Measurements from ENCODE around the gene FERMT1.

Gene FERMT1

GRCh38 chr20:6135347-6135746, 12.5 kb upstream of the FERMT1 start:
- TF ChIP-seq, protein P1, sequence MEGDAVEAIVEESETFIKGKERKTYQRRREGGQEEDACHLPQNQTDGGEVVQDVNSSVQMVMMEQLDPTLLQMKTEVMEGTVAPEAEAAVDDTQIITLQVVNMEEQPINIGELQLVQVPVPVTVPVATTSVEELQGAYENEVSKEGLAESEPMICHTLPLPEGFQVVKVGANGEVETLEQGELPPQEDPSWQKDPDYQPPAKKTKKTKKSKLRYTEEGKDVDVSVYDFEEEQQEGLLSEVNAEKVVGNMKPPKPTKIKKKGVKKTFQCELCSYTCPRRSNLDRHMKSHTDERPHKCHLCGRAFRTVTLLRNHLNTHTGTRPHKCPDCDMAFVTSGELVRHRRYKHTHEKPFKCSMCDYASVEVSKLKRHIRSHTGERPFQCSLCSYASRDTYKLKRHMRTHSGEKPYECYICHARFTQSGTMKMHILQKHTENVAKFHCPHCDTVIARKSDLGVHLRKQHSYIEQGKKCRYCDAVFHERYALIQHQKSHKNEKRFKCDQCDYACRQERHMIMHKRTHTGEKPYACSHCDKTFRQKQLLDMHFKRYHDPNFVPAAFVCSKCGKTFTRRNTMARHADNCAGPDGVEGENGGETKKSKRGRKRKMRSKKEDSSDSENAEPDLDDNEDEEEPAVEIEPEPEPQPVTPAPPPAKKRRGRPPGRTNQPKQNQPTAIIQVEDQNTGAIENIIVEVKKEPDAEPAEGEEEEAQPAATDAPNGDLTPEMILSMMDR (IDR thresholded peaks at IDR 0.05; ENCODE audit: low read depth, low read length) = no peak

GRCh38 chr20:6134592-6134991, 11.8 kb upstream of the FERMT1 start:
- no peaks in the 10 kb centered on the region for H3K9me3 ChIP-seq (ENCODE audit: severe bottlenecking)
- no peak overlapping the region for H3K4me3 ChIP-seq (ENCODE audit: low read depth, low read length)
- TF ChIP-seq, protein P1 (IDR thresholded peaks at IDR 0.05; ENCODE audit: low read depth, low read length) = no peak
- H3K36me3 ChIP-seq = no peaks in the 10 kb centered on the region
- no peak for DNase-seq
- peaks cover 4% of the 10 kb centered on the region for H3K27me3 ChIP-seq (ENCODE audit: insufficient read depth, low read depth, severe bottlenecking)
- no peak overlapping the region for H3K27ac ChIP-seq

More at GRCh38 chr20:6135347-6135746, 12.5 kb upstream of the FERMT1 start:
- no peaks in the 10 kb centered on the region for H3K9me3 ChIP-seq (ENCODE audit: severe bottlenecking)
- no peaks in the 10 kb centered on the region for H3K36me3 ChIP-seq
- H3K27me3 ChIP-seq (ENCODE audit: insufficient read depth, low read depth, severe bottlenecking) = peaks cover 4% of the 10 kb centered on the region
- no peak for DNase-seq
- H3K4me3 ChIP-seq (ENCODE audit: low read depth, low read length) = no peak overlapping the region
- no peak overlapping the region for H3K27ac ChIP-seq

- Histone ChIP-seq H3K27ac (no peak overlapping the region), H3K27me3 (ENCODE audit: insufficient read depth, low read depth, severe bottlenecking) (peaks cover 8% of the 10 kb centered on the region), H3K36me3 (no peaks in the 10 kb centered on the region), H3K9me3 (ENCODE audit: severe bottlenecking) (no peaks in the 10 kb centered on the region), H3K4me3 (ENCODE audit: low read depth, low read length) (no peak overlapping the region)
- TF ChIP-seq, protein P1 (IDR thresholded peaks at IDR 0.05; ENCODE audit: low read depth, low read length) = no peak
- no peak for DNase-seq
These were observed 7.2 kb upstream of the FERMT1 start for GRCh38 chr20:6130045-6130444.

GRCh38 chr20:6127825-6128224, 5.0 kb upstream of the FERMT1 start:
- DNase-seq = no peak
- no peak overlapping the region for H3K4me3 ChIP-seq (ENCODE audit: low read depth, low read length)
- no peaks in the 10 kb centered on the region for H3K36me3 ChIP-seq
- TF ChIP-seq, protein P1 (IDR thresholded peaks at IDR 0.05; ENCODE audit: low read depth, low read length) = no peak
- peaks cover 21% of the 10 kb centered on the region for H3K27me3 ChIP-seq (ENCODE audit: insufficient read depth, low read depth, severe bottlenecking)
- no peak overlapping the region for H3K27ac ChIP-seq
- no peaks in the 10 kb centered on the region for H3K9me3 ChIP-seq (ENCODE audit: severe bottlenecking)

- H3K27me3 ChIP-seq (ENCODE audit: insufficient read depth, low read depth, severe bottlenecking) = peaks cover 30% of the 10 kb centered on the region
- no peak overlapping the region for H3K27ac ChIP-seq
- TF ChIP-seq, protein P1 (IDR thresholded peaks at IDR 0.05; ENCODE audit: low read depth, low read length) = no peak
- no peaks in the 10 kb centered on the region for H3K36me3 ChIP-seq
- DNase-seq = no peak
- no peaks in the 10 kb centered on the region for H3K9me3 ChIP-seq (ENCODE audit: severe bottlenecking)
- H3K4me3 ChIP-seq (ENCODE audit: low read depth, low read length) = no peak overlapping the region
These were observed 4.0 kb upstream of the FERMT1 start for GRCh38 chr20:6126846-6127245.

- no peaks in the 10 kb centered on the region for H3K9me3 ChIP-seq (ENCODE audit: severe bottlenecking)
- H3K4me3 ChIP-seq (ENCODE audit: low read depth, low read length) = no peak overlapping the region
- TF ChIP-seq, protein P1 (IDR thresholded peaks at IDR 0.05; ENCODE audit: low read depth, low read length) = no peak
- H3K27ac ChIP-seq = no peak overlapping the region
- no peaks in the 10 kb centered on the region for H3K36me3 ChIP-seq
- DNase-seq = no peak
- H3K27me3 ChIP-seq (ENCODE audit: insufficient read depth, low read depth, severe bottlenecking) = peaks cover 36% of the 10 kb centered on the region
These were observed 802 bp upstream of the FERMT1 start for GRCh38 chr20:6123649-6124014.

Measured in WERI-Rb-1 (cell line).